ENCODE data around the gene ZNF70. TPM values are rescaled to one million over a fixed set of nuclear protein-coding genes. Genes with fewer than 3 reads are reported as not detected.

Gene ZNF70
- total RNA-seq, 1 experiment from 2014 or later, result 3.2 TPM

- H3K27ac ChIP-seq (ENCODE audit: low read length), result no peak overlapping the region
These were observed 36.0 kb downstream of the ZNF70 start for GRCh38 chr22:23714596-23715578.

GRCh38 chr22:23713696-23714595 lies 37.0 kb downstream of the ZNF70 start:
- Histone ChIP-seq H3K4me3 (ENCODE audit: low read depth in 2 of 2, low read length in 2 of 2) (no peak overlapping the region), H3K27me3 (ENCODE audit: control insufficient read depth, insufficient read depth, low read length) (no peaks in the 10 kb centered on the region), H3K9me3 (ENCODE audit: control insufficient read depth, insufficient read depth, low read depth, low read length) (no peaks in the 10 kb centered on the region), H3K27ac (ENCODE audit: low read length) (no peak overlapping the region), H3K36me3 (ENCODE audit: control insufficient read depth, insufficient read depth, low read length) (peaks cover 2% of the 10 kb centered on the region), H3K4me1 (ENCODE audit: control insufficient read depth, insufficient read depth, low read length) (no peaks in the 10 kb centered on the region)
- ChIA-PET CTCF (no interaction called here), POLR2A (interaction anchor here (0.5 kb wide), 1 partner anchor 170 kb away, joined by 3 read pairs; no protein-coding TSS in a partner anchor)
- TF ChIP-seq SIN3A (IDR thresholded peaks at IDR 0.05; ENCODE audit: borderline replicate concordance, insufficient read depth, low read depth, low read length) (no peak), TCF7L2 (IDR thresholded peaks at IDR 0.05; ENCODE audit: low read depth, low read length) (no peak), CTCF (IDR thresholded peaks at IDR 0.05) (no peak), REST (IDR thresholded peaks at IDR 0.05; ENCODE audit: insufficient read depth in 1 of 2, low read depth in 2 of 2, low read length in 1 of 2) (no peak), POLR2AphosphoS5 (IDR thresholded peaks at IDR 0.05; ENCODE audit: low read depth, low read length) (no peak)
- DNase-seq (ENCODE audit: low read depth, low spot score) (no peak), ATAC-seq (no peak)
- no TSS peak for BruUV-seq (replicated peaks)
- in situ Hi-C loops (cut with HindIII; ENCODE audit: low pct_unique_long_range_greater_than_20kb, low sequenced_read_pairs), result no loop called here
- intact Hi-C loops (cut with micrococcal nuclease; ENCODE audit: unreplicated experiment), result no loop called here

More at GRCh38 chr22:23714596-23715578, 36.0 kb downstream of the ZNF70 start:
- CTCF ChIA-PET, result no interaction called here
- DNase-seq (ENCODE audit: low read depth, low spot score) (no peak), ATAC-seq (no peak)
- no TSS peak for BruUV-seq (replicated peaks)
- no peaks in the 10 kb centered on the region for H3K4me1 ChIP-seq (ENCODE audit: control insufficient read depth, insufficient read depth, low read length)
- H3K9me3 ChIP-seq (ENCODE audit: control insufficient read depth, insufficient read depth, low read depth, low read length), result no peaks in the 10 kb centered on the region
- POLR2A ChIA-PET, result interaction anchor here (0.5 kb wide), 1 partner anchor 171 kb away, joined by 3 read pairs; no protein-coding TSS in a partner anchor
- H3K36me3 ChIP-seq (ENCODE audit: control insufficient read depth, insufficient read depth, low read length), result peaks cover 2% of the 10 kb centered on the region
- no peaks in the 10 kb centered on the region for H3K27me3 ChIP-seq (ENCODE audit: control insufficient read depth, insufficient read depth, low read length)
- in situ Hi-C loops (cut with HindIII; ENCODE audit: low pct_unique_long_range_greater_than_20kb, low sequenced_read_pairs), result no loop called here
- intact Hi-C loops (cut with micrococcal nuclease; ENCODE audit: unreplicated experiment), result no loop called here
- no peak overlapping the region for H3K4me3 ChIP-seq (ENCODE audit: low read depth in 2 of 2, low read length in 2 of 2)
- TF ChIP-seq SIN3A (IDR thresholded peaks at IDR 0.05; ENCODE audit: borderline replicate concordance, insufficient read depth, low read depth, low read length) (no peak), POLR2AphosphoS5 (IDR thresholded peaks at IDR 0.05; ENCODE audit: low read depth, low read length) (no peak)
